GM18951 (cell line): ENCODE data around the gene TCF7.

Source experiments
- POLR2A ChIP-seq: IDR thresholded peaks from 4 replicates; pipeline ENCODE4 v1.6.1; 2011; ENCODE audit warnings: mild to moderate bottlenecking; ENCODE audit not compliant: insufficient read length, insufficient read depth; ENCODE audit errors: extremely low read depth
- in situ Hi-C: fragments of 300-500 bp; cut with MboI; formaldehyde crosslinking; loops from one replicate; pipeline ENCODE4 v1.12.0; 2022; ENCODE audit warnings: low sequenced_read_pairs, mixed read lengths, inconsistent platforms; ENCODE audit not compliant: unreplicated experiment

The TCF7 gene

GRCh38 chr5:134125039-134126015 is 10.8 kb downstream of the TCF7 start:
- TF ChIP-seq POLR2A = no peak
- in situ Hi-C loops = no loop called here

DNA sequence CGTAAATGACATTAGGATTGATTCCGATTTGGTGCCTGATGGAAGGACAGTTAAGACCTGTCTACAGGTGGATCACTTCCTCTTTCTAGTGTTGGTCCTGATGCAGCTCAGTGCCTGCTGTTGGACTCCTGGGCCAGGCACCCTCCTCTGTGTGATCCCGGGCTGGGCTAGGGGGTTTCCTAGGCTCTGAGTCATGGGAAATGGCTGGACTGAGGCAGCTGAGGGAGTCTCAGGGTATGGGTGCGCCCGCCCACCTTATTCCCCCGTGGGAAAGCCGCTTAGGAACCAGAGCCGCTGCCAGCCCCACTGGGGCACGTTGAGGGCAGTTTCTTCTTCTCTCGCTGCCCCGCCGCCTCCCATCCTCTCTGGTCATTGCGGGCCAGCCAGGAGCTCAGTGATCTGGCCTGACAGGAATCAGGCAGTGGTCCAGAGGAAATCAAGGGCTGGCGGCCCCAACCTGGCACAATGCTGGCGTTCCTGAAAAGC is 12.9 kb downstream of the TCF7 start:
- TF ChIP-seq POLR2A = no peak
- in situ Hi-C loops = no loop called here

DNA sequence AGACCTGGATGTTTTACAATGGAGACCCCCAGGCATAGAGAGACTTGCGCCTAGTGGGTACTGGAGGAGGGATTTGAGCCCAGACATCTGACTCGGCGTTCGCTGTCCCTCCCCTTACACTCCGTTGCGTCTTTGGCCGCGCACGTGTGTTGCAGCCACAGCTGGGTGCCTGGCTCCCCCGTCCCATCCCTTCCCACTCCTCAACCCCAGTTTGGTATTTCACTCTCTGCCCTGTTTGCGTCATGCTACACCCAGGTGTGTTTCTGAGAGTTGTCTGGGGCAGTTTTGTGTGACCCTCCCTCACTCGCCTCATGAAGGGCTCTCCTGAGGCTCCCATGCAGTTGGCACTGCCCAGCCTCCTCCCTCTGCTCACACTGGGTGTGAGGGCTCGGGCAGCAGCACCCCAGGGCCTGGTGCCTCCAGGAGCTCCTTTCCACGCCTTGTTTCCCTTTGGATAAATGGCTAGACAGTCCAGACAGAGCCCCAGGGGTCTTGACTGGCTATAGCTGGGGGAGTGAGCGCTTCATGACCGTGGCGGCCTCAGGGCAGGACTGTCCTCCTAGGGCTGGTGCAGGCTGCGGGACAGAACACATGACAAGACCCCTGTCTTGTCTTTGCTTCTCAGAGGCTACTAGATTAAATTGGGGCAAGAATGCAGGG is 13.6 kb downstream of the TCF7 start:
- in situ Hi-C loops = no loop called here
- TF ChIP-seq POLR2A = no peak

- in situ Hi-C loops = no loop called here
- no peak for TF ChIP-seq POLR2A
These were observed 14.1 kb downstream of the TCF7 start for GRCh38 chr5:134128648-134128995.

GRCh38 chr5:134129411-134130238 is 15.1 kb downstream of the TCF7 start:
- no peak for TF ChIP-seq POLR2A
- in situ Hi-C loops = no loop called here

GRCh38 chr5:134130239-134130945 is 15.9 kb downstream of the TCF7 start:
- in situ Hi-C loops = no loop called here

DNA sequence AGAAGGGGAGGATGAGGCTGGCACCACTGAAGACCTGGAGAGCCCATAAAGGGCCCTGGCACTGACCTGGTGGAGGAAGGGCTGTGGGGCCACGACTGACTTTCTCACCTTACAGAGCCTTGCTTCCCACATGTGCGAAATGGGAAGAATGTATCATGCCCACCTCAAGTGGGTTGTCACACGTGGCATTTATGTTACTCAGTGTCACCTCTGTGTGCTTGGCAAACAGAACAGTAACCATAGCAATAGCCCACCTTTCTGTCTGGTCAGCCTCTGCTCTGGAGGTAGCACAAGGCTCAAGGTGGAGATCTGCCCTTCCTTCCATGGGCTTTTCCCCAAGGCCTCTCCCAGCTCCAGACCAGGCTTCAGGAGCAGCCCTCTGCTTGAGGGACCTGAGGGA is 16.7 kb downstream of the TCF7 start:
- in situ Hi-C loops = no loop called here
- no peak for TF ChIP-seq POLR2A

More at GRCh38 chr5:134130239-134130945, 15.9 kb downstream of the TCF7 start:
- TF ChIP-seq POLR2A = no peak

DNA sequence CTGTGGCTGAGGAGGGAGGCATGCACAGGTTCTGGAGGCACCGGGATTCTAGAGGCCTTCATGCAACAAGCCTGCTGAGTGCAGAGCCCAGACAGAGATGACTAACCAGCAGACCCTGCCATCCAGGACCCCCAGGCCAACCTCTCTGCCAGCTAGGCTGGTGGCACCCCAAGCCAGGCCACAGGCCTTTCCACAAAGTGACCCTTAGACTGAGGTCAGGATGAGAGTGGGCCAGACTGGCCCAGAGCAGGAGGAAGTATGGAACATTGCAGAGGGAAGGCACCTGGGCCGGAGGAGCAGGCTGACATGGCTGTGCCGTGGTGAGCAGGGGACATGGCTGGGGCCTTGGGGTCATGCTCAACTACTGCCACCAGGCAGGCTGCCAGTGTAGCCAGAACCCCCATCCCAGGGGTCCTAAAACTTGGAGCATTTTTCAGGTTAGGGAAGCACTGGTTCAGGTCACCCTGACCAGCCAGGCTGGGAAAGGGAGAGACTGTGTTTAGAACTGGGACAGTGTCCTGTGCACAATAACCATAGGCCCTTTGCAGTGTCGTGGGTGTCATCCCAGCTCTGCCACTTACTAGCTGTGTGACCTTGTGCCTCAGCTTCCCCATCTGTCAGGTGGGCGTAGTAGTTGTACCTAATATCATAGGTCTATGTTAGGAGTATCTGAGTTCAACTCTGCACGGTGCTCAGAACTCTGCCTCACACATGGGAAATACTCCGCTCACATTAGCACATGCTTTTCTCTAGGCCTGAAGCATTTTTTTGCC is 17.3 kb downstream of the TCF7 start:
- in situ Hi-C loops = no loop called here
- TF ChIP-seq POLR2A = no peak

- in situ Hi-C loops = no loop called here
- TF ChIP-seq POLR2A = no peak
These were observed 18.1 kb downstream of the TCF7 start for GRCh38 chr5:134132372-134133187.

GRCh38 chr5:134133188-134133994 is 18.9 kb downstream of the TCF7 start:
- no peak for TF ChIP-seq POLR2A
- in situ Hi-C loops = no loop called here
